Inferior parietal cortex (tissue), 1 donor: ENCODE results near the gene LSAMP.

Experiments
- DNase-seq: peaks from one replicate; pipeline ENCODE4 v3.0.0-alpha.2; 2016; ENCODE audit errors: extremely low spot score

Gene LSAMP

DNA sequence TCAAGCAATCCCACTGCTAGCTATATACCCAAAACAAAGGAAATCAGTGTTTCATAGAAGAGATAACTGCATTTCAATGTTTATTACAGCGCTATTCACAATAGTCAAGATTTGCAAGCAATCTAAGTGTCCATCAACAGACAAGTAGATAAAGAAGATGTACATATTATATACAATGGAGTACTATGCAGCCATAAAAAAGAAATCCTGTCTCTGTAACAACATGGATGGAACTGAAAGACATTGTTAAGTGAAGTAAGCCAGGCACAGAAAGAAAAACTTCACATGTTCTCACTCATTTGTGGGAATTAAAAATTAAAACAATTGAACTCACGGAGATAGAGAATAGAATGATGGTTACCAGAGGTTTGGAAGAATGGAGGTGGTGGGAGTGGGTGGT is 89.2 kb downstream of the LSAMP start:
- no peak for DNase-seq

- no peak for DNase-seq
Observed at GRCh38 chr3:116354382-116354781, 90.9 kb downstream of the LSAMP start.

DNA sequence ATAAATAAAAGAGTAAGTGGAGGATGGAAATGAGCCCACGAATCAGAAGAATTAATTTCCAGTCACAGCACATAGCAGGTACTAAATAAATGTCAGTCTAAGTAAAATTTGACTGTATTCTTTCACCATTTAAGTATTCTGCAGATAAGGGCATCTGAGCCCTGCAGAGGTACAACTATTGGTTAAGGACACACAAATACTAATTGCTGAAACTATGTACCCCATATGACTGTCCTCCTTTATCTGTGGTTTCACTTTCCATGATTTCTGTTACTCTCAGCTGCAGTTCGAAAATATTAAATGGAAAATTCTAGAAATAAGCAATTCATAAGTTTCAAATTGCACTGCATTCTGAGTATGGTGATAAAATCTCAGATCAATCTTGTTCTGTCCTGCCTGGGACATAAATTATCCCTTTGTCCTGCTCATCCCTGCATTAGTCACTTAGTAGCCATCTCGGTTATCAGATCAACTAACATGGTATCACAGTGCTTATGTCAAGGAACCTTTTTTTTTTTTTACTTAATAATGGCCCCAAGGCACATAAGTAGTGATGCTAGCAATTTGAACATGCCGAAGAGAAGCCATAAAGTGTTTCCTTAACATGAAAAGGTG is 95.1 kb downstream of the LSAMP start:
- DNase-seq, result no peak

- no peak for DNase-seq
Observed at GRCh38 chr3:116348216-116348615, 97.1 kb downstream of the LSAMP start.

- no peak for DNase-seq
Observed at GRCh38 chr3:116342499-116342898, 102.8 kb downstream of the LSAMP start.

DNA sequence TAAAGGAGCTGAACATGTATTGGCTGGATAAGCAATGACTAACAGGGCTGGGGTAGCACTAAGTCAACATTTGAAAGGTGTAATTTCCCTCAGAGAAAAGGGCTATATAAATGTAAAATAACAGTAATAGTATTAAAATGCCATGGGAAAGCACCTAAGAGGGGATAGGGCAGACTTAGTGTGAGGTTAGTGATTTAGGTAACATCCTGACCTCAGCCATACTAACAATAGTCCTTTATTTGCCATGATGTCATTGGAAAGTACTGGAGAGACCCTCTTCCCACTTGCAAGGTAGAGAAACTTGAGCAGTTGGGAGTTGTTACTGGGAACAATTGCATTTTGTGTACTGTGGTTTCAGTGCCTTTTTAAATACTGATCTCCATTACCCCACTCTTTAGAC is 103.4 kb downstream of the LSAMP start:
- no peak for DNase-seq

DNA sequence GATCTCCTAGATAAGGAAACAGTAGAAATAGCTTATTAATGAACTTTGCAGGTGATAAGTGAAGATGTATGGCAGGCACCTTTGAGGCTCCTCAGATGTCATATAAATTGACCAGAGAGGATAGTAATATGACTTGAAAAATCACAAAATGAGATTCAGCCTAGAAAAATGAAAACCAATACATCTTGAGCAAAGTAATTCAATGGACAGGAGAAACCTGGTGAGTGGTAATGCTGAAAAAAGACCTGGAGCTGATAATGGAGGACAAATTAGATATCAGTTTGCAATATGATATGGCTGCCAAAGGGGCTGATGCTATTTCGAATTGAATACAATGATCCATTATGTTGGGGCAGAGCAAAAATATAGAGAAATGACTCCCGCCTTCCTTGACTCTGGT is 103.9 kb downstream of the LSAMP start:
- no peak for DNase-seq

- no peak for DNase-seq
Observed at GRCh38 chr3:116340680-116341216, 104.5 kb downstream of the LSAMP start.

GRCh38 chr3:116339441-116340028 is 105.8 kb downstream of the LSAMP start:
- DNase-seq, result peak; percentile 34

DNA sequence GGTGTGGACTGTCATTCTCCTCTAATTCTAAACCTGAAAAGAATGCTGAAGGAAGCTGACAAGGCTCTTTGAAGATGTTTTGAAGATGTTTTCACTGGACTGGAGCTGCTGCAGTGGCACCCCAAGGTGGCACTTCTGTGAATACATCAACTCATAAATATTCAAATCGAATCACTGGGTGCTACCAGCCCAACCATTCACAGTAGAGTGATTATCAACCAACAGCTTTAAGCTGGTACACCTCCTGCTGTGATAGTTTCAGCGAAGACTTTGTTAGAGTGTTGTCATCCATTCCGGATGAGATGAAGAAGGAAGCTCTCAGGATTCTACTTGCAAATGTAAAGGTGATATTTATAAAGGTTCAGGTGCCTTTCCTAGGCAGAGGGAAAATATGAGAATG is 106.6 kb downstream of the LSAMP start:
- no peak for DNase-seq

DNA sequence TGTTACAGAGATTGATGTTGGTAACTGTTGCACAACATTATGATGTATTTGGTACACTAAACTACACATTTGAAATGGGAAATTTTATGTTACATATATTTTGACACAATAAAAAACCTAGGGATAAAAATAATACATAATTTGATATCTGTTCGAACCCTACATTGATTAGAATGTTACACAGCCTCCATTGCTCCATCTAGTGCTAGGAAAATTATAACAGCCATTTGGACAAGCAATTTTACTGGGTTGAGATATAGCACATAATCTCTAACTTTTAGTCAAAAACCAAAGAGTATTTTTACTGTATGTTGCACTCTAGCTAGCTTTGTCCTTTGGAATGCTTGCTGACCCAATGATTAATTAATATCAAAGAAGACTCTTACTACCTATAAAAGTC is 108.1 kb downstream of the LSAMP start:
- no peak for DNase-seq

GRCh38 chr3:116331380-116331779 is 113.9 kb downstream of the LSAMP start:
- DNase-seq, result no peak

DNA sequence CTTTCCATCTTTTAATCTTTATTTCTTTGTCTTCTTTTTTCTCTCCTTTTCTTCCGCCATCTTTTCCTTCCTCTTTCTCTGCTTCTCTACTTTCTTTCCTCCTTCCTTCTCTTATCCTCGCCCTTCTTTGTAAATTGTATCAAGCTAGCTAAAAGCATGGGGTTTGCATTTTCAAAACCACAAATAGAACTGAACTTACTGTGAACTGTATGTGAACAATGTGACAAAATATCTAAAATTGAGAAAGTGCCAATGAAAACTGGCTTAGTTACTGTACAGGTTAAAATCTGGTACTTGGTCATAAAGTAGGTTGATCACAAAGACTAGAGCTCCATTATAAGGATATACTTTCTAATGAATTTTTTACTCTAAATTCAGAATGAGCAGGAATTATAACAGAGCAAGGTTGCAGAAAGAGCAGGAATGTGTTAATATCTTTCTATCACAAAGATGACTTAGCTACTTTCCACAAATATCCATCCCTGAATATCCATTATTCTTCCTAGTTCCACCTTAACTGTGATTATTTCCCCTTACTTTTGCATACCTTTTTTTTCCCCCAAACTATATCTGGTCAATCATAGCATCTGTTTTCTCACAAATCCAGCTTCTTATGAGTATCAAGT is 122.4 kb downstream of the LSAMP start:
- no peak for DNase-seq

DNA sequence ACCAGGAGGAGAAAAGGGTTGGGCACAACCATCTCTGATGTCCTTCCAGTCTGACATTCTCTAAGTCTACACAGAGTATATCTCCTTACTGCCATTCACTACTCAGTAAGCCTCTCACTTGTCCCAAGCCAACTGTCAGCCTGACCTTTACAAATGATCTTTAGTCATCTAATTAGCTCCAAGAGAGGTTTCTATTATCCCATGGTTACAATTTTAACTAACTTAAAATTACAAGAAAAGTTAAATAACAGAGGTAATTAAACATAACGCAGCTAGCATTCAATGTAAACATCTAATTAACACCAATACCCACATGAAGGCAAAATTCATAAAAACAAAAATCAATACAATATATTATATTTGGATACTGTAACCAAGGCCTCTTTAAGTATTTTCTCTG is 126.9 kb downstream of the LSAMP start:
- DNase-seq, result no peak

DNA sequence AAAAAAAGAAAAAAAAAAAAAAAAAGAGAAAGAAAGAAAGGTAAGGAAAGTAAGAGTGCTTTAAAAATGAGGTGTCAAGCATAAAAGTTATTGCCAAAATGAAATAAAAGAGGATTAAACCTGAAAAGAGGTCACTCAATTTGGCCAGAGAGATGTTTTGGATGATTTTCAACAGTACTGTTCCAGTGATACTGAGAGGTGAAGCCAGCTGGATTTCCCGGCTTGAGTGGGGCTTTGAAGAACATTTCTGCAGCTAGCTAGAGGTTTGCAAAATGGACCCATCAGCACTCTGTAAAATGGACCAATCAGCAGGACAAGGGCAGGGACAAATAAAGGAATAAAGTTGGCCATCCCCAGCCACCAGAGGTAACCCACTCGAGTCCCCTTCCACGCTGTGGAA is 128.5 kb downstream of the LSAMP start:
- no peak for DNase-seq

GRCh38 chr3:116314476-116314875 is 130.8 kb downstream of the LSAMP start:
- DNase-seq, result no peak

GRCh38 chr3:116306720-116307119 is 138.6 kb downstream of the LSAMP start:
- no peak for DNase-seq

DNA sequence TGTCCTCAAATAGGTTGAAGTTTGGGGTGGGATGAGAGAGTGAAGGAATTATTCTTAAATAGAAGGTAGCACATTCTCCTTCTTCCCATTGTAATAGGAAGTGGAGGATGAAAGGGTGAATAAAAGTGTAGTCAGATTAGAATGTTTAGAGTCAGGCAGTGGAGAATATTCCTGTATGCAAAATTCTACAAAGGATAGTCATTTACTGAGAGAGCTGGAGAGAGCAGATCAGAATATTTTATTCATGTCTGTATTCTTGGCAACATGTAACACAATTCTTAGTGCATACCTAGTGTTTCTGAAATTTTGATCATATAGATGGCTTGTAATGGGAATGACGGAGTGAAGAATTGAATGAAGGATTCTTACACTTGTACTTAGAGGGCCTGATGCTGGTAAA is 139.1 kb downstream of the LSAMP start:
- DNase-seq, result no peak

GRCh38 chr3:116302087-116302747 is 143.1 kb downstream of the LSAMP start:
- no peak for DNase-seq

GRCh38 chr3:116301422-116301821 is 143.9 kb downstream of the LSAMP start:
- no peak for DNase-seq

- no peak for DNase-seq
Observed at GRCh38 chr3:116300226-116300625, 145.1 kb downstream of the LSAMP start.

DNA sequence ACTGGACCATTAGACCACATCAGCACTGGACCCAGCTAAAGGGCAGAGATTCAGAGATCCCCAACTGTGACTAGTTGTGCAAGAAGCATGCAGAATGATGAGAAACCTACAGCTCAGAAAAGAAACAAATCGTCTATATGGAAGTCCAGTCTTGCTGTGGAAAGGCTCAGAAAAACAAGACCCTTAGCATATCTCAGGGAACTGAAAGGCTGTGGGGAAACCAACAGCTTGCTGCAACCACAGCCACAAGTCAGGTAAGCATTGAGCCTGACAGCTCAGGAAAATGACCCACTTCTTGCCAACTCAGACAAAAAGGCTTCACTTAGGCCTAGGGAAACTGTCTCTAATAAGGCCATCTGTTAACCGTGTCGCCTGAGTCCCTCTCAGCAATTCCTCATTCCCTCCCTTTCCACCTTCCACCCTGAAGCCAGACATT is 145.6 kb downstream of the LSAMP start:
- DNase-seq, result no peak

- DNase-seq, result no peak
Observed at GRCh38 chr3:116298151-116298550, 147.1 kb downstream of the LSAMP start.
